ENCODE measurements around the gene SLC10A2.

SLC10A2 gene

DNA sequence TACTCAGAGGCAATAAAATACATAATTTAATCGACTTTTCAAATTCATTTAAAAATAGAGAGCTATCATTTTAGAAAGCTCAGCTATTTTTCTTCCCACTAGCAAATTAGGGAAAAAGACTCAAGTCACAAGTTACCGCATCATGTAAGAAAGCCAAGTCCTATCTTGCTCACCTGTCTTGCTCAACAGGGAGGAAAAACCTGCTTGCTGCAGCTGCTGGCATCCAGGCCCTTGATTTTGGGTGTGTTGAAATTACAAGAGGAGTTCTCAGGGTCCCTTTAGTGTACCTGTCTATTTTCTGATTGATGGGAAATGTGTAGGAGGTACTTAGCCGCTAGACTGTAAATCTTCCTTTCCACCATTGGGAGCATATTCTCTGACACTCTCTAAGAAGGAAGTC, 22.2 kb downstream of the SLC10A2 start:
- no peak for DNase-seq

- no peak for DNase-seq
Measured at GRCh38 chr13:103040006-103040405, 26.2 kb downstream of the SLC10A2 start.

DNA sequence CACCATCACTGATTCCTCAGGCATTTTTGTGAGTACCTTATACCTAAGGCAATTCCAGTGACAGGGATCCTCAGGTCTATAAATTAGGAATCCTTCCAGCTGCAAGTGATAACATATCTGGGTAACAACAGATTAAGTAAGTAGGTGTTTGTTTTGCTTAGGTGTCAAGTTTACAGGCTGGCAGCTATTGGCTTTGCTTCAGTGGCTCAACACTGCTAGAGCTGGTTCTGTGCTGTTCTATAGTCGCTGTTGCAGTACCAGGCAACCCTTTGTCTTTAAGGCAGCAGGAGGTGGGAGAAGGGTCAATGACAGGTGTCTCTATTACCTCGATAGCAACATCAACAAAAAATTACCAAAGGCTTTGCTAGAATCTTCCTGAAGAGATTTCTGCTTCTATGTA, 27.0 kb downstream of the SLC10A2 start:
- no peak for DNase-seq

DNA sequence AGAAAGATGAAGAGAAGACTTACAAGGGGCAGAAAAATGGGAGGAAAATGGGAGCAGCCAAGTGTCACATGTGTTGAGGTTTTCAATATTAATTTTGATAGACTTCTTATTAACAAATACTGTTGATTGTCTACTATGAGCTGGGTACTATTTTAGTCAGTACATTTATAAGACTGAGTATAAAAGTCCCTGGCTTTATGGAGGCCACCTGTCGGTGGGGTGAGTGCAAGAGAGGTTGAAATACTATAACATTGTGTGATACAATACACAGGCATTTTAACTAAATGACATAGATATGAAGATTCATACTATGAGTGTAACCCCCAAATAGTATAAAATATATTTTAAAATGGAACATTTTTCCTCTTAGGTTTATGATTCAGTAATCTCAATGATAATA, 29.9 kb downstream of the SLC10A2 start:
- no peak for DNase-seq

DNA sequence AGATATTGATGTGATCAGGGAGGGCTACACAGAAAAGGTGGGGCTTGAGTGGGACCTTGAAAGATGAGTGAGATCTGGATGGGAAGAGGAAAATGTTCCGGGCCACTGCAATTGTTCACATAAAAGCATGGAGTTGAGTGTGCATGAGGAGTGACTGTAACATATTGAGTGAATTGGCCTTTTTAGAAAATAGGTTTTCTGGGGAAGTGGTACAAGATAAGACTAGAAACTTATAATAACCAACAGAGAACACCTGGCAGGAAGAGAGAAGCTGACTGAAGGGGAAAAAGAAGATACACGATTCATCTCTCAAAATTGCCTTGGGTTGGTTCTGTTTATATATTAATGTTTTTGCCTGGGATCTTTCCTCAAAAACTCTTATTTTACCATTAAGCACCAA, 32.2 kb downstream of the SLC10A2 start:
- no peak for DNase-seq

DNA sequence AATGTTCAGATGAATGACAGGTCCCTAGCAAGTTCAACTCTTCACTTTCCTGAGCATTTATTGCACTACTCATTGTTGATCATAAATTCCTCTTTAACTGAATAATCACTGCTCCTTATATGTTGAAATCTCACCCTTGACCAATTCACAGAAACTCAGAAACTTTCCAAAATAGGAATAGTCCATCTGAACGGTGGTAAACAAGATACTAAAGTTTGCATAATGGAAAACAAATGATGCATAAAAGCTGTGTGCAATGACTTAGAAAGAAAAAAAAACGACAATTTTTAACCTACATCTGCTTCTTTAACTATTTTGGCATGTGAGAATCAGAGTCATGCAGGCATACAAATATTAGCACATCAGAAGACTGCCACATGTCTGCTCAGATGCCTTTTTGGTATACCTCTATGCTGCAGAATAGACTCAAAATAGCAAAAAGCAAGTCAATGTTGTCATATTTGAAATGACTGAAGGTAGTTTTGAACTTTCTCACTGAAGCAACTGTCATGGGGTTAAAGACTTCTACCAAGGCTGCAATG, 34.8 kb downstream of the SLC10A2 start:
- no peak for DNase-seq

- DNase-seq, result no peak
Measured at GRCh38 chr13:103030776-103031175, 35.4 kb downstream of the SLC10A2 start.

- no peak for DNase-seq
Measured at GRCh38 chr13:103029798-103030197, 36.4 kb downstream of the SLC10A2 start.

DNA sequence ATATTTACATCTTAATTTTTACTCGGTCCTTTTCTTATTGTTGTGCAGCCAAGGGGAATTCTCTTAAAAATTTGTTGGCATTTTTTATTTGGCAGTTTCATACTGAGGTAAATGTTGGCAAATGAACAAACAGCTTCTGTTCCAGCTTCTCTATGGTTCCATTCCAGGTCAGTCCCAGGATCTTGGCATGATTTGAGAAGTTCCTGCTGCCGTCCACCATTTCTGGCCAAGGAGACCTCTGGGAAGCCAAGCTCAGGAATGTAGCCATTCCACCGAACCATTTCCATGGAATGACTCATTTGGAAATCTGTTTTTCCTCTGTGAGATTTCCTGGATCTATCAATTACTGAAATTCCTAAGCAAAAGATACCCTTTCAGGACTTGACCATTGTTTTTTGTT, 43.9 kb downstream of the SLC10A2 start:
- DNase-seq, result no peak

DNA sequence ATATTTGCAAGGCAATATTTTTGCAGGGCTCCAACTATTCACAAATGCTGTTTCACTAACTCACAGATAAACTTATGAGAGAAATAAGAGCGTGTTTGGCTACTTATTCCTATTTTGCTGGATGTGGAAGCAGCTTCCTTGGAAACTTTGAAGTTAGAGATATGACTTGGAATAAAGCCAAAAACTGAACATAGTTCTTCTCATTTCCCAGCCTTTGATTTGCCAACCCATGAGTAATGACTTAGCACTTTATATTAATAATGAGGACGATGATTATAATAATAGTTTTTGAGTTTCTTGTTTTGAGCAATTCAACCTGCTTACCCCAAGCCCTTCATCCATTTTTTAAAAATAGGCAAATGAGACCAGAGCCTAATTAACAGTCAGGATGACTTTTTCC, 47.7 kb downstream of the SLC10A2 start:
- no peak for DNase-seq

- no peak for DNase-seq
Measured at GRCh38 chr13:103012646-103013045, 53.6 kb downstream of the SLC10A2 start.

- DNase-seq, result no peak
Measured at GRCh38 chr13:103009051-103009840, 57.0 kb downstream of the SLC10A2 start.

DNA sequence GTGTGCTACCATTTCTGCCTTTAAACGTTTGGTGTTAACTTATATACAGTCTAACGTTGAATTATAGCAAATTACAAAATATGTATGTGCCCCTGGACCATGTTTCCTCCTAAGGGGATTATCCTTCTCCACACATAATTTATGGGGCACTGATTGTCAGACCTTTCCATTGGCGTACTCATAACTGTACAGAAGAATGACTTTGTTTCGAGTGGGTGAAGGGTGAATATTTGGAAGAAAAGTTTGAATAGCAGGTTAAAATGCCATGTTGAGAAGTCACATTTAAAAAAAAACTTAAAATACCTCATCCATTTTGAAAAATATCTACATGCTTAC, 58.8 kb downstream of the SLC10A2 start:
- DNase-seq, result no peak

- no peak for DNase-seq
Measured at GRCh38 chr13:103006641-103007426, 59.4 kb downstream of the SLC10A2 start.

GRCh38 chr13:103004661-103005345, 61.4 kb downstream of the SLC10A2 start:
- no peak for DNase-seq

DNA sequence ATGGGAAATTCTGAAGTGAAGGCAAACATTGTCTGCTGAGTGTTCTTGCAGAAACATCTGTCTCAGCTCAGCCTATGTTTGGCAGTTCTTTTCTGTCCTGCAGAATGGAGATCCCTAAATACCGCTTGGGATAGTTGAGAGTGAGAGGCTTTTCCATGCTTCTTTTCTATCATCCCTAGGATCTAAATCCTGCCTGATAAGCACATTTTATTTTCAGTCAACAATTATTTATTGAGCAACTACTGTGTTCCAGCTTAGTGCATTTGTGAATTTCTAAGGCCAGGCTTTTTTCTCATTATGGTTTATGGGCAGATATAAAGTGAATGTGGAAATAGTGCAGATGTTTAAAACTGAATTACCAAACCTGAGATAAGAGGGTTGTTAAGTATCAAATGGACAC, 62.6 kb downstream of the SLC10A2 start:
- no peak for DNase-seq

DNA sequence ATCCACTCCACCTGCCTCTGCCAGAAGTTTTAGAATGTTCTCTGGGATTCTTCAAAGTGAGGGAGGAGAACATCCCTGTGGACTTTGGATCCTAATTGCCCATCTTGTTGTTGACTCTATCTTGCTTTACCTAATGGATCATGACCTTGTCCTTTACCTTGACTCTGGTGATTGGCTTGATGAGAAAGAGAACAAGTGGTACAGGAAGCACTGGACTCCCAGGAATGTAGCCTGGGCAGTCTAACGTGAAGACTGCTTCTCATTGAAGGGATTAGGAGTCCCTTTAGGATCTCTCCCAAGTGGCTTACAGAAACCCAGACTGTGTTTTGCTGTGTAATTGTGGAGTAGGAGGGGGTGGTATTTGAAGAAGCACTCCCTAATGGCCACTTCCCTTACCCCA, 63.9 kb downstream of the SLC10A2 start:
- no peak for DNase-seq

- no peak for DNase-seq
Measured at GRCh38 chr13:103000157-103000556, 66.1 kb downstream of the SLC10A2 start.

DNA sequence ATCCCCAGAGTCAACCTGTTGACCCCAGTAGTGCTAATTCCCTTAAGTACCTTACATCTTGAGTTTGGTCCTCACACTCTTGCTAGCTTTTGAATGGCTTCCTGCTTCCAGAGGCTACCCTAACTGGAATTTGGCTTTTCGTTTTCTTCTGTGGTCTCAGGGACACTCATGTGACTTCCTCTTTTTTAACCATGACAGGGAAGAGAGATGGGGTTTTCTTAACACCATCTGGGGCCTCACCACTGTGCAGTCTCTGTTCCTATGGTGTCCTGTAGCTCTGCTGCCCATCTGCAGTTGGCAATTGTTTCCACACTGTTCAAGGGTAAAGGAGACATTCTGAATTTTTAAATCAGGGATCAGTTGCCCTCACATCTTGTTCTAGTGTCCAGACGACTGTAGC, 66.7 kb downstream of the SLC10A2 start:
- no peak for DNase-seq
